Mammary epithelial cell (primary cell): ENCODE measurements around the gene LIN28B.
A peak's percentile ranks its signal among the peaks of the same experiment; 100 is the strongest.

Source experiments
- EZH2 ChIP-seq: IDR thresholded peaks from 2 replicates; pipeline ENCODE4 v1.6.1; 2012; ENCODE audit warnings: low read length, inconsistent platforms, borderline replicate concordance
- TF ChIP-seq, protein P1 (sequence below), 2 donors: IDR thresholded peaks in 1 of 2; conservative IDR thresholded peaks in 1 of 2; 2 replicates each; pipeline ENCODE4 v1.5.1; 2011 to 2012; ENCODE audit warnings: inconsistent platforms in 2 of 2, low read length in 2 of 2, mild to moderate bottlenecking in 2 of 2, control low read depth in 1 of 2, low read depth in 1 of 2; ENCODE audit not compliant: insufficient read depth in 1 of 2; ENCODE audit errors: extremely low read depth in 1 of 2

DNA sequence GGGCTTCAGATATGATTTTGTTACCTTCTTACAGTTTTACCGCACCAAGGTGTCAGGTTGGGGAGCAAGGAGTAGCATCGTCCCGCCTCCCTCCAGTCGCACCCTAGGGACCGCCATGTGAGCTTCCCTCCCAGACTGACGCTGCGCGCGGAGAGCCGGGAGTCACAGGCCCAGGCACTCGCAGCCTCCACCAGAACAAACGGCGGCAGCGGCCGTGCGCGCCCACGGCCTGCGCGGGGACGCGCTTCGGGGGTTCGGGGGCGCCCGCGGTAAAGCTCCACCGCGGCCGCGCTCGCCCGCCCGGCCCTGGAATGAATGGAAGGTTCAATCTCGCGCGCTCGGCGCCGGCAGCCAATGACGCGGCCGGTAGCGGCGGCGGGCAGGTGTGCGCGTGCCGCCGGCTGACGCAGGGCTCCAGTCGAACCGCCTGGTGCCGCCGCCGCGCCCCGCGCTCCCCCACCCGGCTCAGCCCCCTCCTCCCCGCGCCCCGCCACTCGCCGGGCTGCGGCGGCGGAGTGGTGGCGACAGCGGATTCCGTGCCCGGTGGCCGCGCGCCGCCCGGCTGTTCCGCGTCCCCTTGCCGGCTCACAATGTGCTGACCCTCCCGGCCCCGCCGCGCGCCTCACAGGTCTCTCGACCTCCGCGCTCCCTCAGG is 16.5 kb upstream of the LIN28B start:
- TF ChIP-seq, protein P1, sequence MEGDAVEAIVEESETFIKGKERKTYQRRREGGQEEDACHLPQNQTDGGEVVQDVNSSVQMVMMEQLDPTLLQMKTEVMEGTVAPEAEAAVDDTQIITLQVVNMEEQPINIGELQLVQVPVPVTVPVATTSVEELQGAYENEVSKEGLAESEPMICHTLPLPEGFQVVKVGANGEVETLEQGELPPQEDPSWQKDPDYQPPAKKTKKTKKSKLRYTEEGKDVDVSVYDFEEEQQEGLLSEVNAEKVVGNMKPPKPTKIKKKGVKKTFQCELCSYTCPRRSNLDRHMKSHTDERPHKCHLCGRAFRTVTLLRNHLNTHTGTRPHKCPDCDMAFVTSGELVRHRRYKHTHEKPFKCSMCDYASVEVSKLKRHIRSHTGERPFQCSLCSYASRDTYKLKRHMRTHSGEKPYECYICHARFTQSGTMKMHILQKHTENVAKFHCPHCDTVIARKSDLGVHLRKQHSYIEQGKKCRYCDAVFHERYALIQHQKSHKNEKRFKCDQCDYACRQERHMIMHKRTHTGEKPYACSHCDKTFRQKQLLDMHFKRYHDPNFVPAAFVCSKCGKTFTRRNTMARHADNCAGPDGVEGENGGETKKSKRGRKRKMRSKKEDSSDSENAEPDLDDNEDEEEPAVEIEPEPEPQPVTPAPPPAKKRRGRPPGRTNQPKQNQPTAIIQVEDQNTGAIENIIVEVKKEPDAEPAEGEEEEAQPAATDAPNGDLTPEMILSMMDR (conservative IDR thresholded peaks at IDR 0.05 in 1 of 2, IDR thresholded peaks at IDR 0.05 in 1 of 2; ENCODE audit: extremely low read depth in 1 of 2, insufficient read depth in 1 of 2, low read depth in 1 of 2, low read length in 2 of 2) = no peak
- peak; percentile 81 for TF ChIP-seq EZH2
